ENCODE results near the gene STRN4. TPM values are rescaled to one million over a fixed set of nuclear protein-coding genes. Genes with fewer than 3 reads are reported as not detected.

Gene STRN4
- total and polyA plus RNA-seq, 9 of the 15 experiments (the other 6 are each of a cell fraction or from before 2014, with no cell fraction given): 0.62 to 83.7 (median 36.9) TPM

DNA sequence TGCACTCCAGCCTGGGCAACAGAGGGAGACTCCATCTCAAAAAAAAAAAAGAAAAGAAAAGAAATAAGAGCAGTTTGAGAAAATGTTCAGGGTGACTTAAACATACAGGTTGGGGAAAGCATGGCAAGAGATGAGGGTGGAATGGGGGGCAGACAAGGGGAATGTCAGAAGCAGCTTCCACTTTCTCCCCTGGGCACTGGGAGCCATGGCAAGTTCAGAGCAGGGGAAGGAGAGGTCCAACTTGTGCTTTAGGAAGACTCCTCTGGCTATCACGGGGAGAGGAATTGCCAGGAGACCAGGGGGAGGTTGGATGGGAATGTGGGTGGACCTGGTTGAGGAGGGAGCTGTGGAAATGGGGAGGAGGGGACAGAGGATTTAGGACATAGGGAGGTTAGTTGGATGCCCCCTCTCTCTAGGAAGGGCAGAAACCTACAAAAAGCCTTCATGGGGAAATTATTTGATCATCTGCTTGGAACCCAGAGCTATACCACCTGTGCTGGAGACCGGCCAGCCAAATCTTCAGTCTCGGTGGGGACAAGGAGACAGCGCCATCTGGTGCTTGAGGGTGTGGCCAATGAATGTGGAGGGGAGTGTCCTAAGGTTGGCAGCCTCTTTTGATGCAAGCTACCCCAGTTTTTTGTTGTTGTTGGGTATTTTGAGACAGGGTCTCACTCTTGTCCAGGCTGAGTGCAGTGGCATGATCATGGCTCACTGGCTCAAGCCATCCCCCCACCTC is 7.3 kb upstream of the STRN4 start (continued):
- TF ChIP-seq, protein P1, sequence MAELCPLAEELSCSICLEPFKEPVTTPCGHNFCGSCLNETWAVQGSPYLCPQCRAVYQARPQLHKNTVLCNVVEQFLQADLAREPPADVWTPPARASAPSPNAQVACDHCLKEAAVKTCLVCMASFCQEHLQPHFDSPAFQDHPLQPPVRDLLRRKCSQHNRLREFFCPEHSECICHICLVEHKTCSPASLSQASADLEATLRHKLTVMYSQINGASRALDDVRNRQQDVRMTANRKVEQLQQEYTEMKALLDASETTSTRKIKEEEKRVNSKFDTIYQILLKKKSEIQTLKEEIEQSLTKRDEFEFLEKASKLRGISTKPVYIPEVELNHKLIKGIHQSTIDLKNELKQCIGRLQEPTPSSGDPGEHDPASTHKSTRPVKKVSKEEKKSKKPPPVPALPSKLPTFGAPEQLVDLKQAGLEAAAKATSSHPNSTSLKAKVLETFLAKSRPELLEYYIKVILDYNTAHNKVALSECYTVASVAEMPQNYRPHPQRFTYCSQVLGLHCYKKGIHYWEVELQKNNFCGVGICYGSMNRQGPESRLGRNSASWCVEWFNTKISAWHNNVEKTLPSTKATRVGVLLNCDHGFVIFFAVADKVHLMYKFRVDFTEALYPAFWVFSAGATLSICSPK (IDR thresholded peaks at IDR 0.05; ENCODE audit: borderline replicate concordance): no peak
- TF ChIP-seq, protein P2, sequence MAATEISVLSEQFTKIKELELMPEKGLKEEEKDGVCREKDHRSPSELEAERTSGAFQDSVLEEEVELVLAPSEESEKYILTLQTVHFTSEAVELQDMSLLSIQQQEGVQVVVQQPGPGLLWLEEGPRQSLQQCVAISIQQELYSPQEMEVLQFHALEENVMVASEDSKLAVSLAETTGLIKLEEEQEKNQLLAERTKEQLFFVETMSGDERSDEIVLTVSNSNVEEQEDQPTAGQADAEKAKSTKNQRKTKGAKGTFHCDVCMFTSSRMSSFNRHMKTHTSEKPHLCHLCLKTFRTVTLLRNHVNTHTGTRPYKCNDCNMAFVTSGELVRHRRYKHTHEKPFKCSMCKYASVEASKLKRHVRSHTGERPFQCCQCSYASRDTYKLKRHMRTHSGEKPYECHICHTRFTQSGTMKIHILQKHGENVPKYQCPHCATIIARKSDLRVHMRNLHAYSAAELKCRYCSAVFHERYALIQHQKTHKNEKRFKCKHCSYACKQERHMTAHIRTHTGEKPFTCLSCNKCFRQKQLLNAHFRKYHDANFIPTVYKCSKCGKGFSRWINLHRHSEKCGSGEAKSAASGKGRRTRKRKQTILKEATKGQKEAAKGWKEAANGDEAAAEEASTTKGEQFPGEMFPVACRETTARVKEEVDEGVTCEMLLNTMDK (IDR thresholded peaks at IDR 0.05; ENCODE audit: borderline replicate concordance, insufficient read depth, low read depth, low read length, poor library complexity, severe bottlenecking): peak; percentile 28
- no peak for TF ChIP-seq MTA3 (IDR thresholded peaks at IDR 0.05; ENCODE audit: borderline replicate concordance)
- TF ChIP-seq, protein P3, sequence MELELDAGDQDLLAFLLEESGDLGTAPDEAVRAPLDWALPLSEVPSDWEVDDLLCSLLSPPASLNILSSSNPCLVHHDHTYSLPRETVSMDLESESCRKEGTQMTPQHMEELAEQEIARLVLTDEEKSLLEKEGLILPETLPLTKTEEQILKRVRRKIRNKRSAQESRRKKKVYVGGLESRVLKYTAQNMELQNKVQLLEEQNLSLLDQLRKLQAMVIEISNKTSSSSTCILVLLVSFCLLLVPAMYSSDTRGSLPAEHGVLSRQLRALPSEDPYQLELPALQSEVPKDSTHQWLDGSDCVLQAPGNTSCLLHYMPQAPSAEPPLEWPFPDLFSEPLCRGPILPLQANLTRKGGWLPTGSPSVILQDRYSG (tag; conservative IDR thresholded peaks at IDR 0.05; ENCODE audit: low read depth): no peak
- no peak for TF ChIP-seq NCOA1 (IDR thresholded peaks at IDR 0.05; ENCODE audit: low read depth)
- TF ChIP-seq ZBTB8A (IDR thresholded peaks at IDR 0.05; ENCODE audit: partially characterized antibody): no peak
- no peak for TF ChIP-seq ZFPM2 (CRISPR knock-in tag; IDR thresholded peaks at IDR 0.05)
- no peak for TF ChIP-seq RAD51 (IDR thresholded peaks at IDR 0.05; ENCODE audit: borderline replicate concordance, low read depth)
- TF ChIP-seq SMARCE1 (IDR thresholded peaks at IDR 0.05): no peak
- TF ChIP-seq GTF2E2 (tag; IDR thresholded peaks at IDR 0.05): no peak
- no peak for TF ChIP-seq RFX1 (IDR thresholded peaks at IDR 0.05)
- TF ChIP-seq, protein P4, sequence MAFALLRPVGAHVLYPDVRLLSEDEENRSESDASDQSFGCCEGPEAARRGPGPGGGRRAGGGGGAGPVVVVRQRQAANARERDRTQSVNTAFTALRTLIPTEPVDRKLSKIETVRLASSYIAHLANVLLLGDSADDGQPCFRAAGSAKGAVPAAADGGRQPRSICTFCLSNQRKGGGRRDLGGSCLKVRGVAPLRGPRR (CRISPR knock-in tag; IDR thresholded peaks at IDR 0.05): no peak
- TF ChIP-seq ZSCAN29 (IDR thresholded peaks at IDR 0.05): no peak
- no peak for TF ChIP-seq TBL1XR1 (IDR thresholded peaks at IDR 0.05; ENCODE audit: low read length in 2 of 2)
